Measurements from ENCODE around the gene PODNL1.

DNA sequence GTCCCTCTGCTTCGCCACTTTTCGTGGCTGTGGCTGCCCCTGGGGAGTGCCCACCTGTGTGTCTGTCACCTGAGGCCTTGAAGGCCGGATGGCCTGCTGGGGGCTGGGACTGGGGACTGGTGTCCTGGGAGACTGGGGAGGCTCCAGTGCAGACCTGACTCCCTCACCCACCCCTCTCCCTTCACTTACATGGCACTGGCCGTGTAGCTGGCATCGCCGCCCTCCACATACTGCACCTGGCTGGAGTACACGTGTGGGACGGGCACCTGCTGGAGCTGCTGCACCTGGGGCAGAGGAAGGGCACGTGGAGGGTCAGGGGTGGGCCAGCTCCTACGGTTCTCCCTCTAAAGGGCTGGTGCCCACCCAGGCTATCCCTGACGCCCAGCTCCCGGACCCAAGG lies 39.6 kb upstream of the PODNL1 start:
- no peak for TF ChIP-seq EZH2 (IDR thresholded peaks at IDR 0.05; ENCODE audit: borderline replicate concordance, low read depth, low read length, severe bottlenecking)
- TF ChIP-seq, protein P1, sequence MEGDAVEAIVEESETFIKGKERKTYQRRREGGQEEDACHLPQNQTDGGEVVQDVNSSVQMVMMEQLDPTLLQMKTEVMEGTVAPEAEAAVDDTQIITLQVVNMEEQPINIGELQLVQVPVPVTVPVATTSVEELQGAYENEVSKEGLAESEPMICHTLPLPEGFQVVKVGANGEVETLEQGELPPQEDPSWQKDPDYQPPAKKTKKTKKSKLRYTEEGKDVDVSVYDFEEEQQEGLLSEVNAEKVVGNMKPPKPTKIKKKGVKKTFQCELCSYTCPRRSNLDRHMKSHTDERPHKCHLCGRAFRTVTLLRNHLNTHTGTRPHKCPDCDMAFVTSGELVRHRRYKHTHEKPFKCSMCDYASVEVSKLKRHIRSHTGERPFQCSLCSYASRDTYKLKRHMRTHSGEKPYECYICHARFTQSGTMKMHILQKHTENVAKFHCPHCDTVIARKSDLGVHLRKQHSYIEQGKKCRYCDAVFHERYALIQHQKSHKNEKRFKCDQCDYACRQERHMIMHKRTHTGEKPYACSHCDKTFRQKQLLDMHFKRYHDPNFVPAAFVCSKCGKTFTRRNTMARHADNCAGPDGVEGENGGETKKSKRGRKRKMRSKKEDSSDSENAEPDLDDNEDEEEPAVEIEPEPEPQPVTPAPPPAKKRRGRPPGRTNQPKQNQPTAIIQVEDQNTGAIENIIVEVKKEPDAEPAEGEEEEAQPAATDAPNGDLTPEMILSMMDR (IDR thresholded peaks at IDR 0.05; ENCODE audit: borderline replicate concordance, extremely low read depth, low read length, poor library complexity, severe bottlenecking) = no peak

Measured in DND-41 (cell line).